ENCODE data around the gene AR. TPM values are rescaled to one million over a fixed set of nuclear protein-coding genes. Genes with fewer than 3 reads are reported as not detected.

The AR gene
- total and polyA plus RNA-seq, 2 donors (not counting 1 experiment from before 2014, with no cell fraction given) = not detected

DNA sequence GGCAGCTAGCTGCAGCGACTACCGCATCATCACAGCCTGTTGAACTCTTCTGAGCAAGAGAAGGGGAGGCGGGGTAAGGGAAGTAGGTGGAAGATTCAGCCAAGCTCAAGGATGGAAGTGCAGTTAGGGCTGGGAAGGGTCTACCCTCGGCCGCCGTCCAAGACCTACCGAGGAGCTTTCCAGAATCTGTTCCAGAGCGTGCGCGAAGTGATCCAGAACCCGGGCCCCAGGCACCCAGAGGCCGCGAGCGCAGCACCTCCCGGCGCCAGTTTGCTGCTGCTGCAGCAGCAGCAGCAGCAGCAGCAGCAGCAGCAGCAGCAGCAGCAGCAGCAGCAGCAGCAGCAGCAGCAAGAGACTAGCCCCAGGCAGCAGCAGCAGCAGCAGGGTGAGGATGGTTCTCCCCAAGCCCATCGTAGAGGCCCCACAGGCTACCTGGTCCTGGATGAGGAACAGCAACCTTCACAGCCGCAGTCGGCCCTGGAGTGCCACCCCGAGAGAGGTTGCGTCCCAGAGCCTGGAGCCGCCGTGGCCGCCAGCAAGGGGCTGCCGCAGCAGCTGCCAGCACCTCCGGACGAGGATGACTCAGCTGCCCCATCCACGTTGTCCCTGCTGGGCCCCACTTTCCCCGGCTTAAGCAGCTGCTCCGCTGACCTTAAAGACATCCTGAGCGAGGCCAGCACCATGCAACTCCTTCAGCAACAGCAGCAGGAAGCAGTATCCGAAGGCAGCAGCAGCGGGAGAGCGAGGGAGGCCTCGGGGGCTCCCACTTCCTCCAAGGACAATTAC, 1.4 kb downstream of the AR start:
- H3K79me2 ChIP-seq (ENCODE audit: control insufficient read depth, insufficient read depth, low read length) = no peaks in the 10 kb centered on the region
- H3K4me3 ChIP-seq (ENCODE audit: control extremely low read depth in 1 of 5, extremely low read depth in 1 of 5, insufficient read depth in 1 of 5, low read depth in 2 of 5, low read length in 4 of 5) = no peak overlapping the region
- no peaks in the 10 kb centered on the region for H3K4me1 ChIP-seq (ENCODE audit: control insufficient read depth in 2 of 2, insufficient read depth in 2 of 2, low read length in 2 of 2)
- no peak for ATAC-seq (ENCODE audit: low read depth)
- POLR2A ChIA-PET = no interaction called here
- H3K4me2 ChIP-seq (replicated peaks; ENCODE audit: low read depth, low read length, poor library complexity, severe bottlenecking) = no peak overlapping the region
- TF ChIP-seq, protein P1, sequence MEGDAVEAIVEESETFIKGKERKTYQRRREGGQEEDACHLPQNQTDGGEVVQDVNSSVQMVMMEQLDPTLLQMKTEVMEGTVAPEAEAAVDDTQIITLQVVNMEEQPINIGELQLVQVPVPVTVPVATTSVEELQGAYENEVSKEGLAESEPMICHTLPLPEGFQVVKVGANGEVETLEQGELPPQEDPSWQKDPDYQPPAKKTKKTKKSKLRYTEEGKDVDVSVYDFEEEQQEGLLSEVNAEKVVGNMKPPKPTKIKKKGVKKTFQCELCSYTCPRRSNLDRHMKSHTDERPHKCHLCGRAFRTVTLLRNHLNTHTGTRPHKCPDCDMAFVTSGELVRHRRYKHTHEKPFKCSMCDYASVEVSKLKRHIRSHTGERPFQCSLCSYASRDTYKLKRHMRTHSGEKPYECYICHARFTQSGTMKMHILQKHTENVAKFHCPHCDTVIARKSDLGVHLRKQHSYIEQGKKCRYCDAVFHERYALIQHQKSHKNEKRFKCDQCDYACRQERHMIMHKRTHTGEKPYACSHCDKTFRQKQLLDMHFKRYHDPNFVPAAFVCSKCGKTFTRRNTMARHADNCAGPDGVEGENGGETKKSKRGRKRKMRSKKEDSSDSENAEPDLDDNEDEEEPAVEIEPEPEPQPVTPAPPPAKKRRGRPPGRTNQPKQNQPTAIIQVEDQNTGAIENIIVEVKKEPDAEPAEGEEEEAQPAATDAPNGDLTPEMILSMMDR (IDR thresholded peaks at IDR 0.05) = no peak
- TF ChIP-seq EZH2 (IDR thresholded peaks at IDR 0.05; ENCODE audit: borderline replicate concordance, insufficient read depth, low read depth, low read length, poor library complexity, severe bottlenecking) = no peak
- intact Hi-C loops (cut with micrococcal nuclease) = no loop called here
- no peak for DNase-seq
- no peak overlapping the region for H3K9ac ChIP-seq (ENCODE audit: low read length)
- no peaks in the 10 kb centered on the region for H3K9me3 ChIP-seq (ENCODE audit: control extremely low read depth in 1 of 3, control insufficient read depth in 2 of 3, insufficient read depth in 1 of 3, low read length in 2 of 3)
- Mint-ChIP-seq H3K4me3 (no peak overlapping the region), H3K27ac (no peak overlapping the region), H3K9me3 (ENCODE audit: insufficient read depth) (no peaks in the 10 kb centered on the region), H3K4me1 (peaks cover 2% of the 10 kb centered on the region), H3K27me3 (peaks cover 17% of the 10 kb centered on the region)
- H4K20me1 ChIP-seq (ENCODE audit: control insufficient read depth, insufficient read depth, low read length, poor library complexity, severe bottlenecking) = no peaks in the 10 kb centered on the region
- no peaks in the 10 kb centered on the region for H3K36me3 ChIP-seq (replicated peaks in 1 of 2; ENCODE audit: control extremely low read depth in 1 of 2, control insufficient read depth in 1 of 2, extremely low read depth in 1 of 2, insufficient read depth in 2 of 2, low read length in 1 of 2)
- H2AFZ ChIP-seq (ENCODE audit: insufficient read depth, low read depth, low read length, poor library complexity, severe bottlenecking) = no peak overlapping the region
- H3K27ac ChIP-seq (ENCODE audit: low read length in 2 of 2) = no peak overlapping the region
- 2% methylated on average over 30 of the region's 35 CpGs for WGBS (ENCODE audit: insufficient coverage)
- CTCF ChIA-PET = no interaction called here
- peaks cover 0 to 10% (median 0%) of the 10 kb centered on the region in 4 experiments for H3K27me3 ChIP-seq (replicated peaks in 1 of 4; ENCODE audit: control extremely low read depth in 1 of 4, control insufficient read depth in 3 of 4, insufficient read depth in 4 of 4, low read length in 3 of 4)

DNA sequence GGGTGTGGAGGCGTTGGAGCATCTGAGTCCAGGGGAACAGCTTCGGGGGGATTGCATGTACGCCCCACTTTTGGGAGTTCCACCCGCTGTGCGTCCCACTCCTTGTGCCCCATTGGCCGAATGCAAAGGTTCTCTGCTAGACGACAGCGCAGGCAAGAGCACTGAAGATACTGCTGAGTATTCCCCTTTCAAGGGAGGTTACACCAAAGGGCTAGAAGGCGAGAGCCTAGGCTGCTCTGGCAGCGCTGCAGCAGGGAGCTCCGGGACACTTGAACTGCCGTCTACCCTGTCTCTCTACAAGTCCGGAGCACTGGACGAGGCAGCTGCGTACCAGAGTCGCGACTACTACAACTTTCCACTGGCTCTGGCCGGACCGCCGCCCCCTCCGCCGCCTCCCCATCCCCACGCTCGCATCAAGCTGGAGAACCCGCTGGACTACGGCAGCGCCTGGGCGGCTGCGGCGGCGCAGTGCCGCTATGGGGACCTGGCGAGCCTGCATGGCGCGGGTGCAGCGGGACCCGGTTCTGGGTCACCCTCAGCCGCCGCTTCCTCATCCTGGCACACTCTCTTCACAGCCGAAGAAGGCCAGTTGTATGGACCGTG, 2.2 kb downstream of the AR start:
- no peak overlapping the region for H2AFZ ChIP-seq (ENCODE audit: insufficient read depth, low read depth, low read length, poor library complexity, severe bottlenecking)

More for the DNA sequence above, 2.2 kb downstream of the AR start:
- H3K27ac ChIP-seq (ENCODE audit: low read length in 2 of 2) = no peak overlapping the region
- ChIA-PET CTCF (no interaction called here), POLR2A (no interaction called here)
- peaks cover 2% of the 10 kb centered on the region for H3K4me1 Mint-ChIP-seq
- peaks cover 0 to 10% (median 0%) of the 10 kb centered on the region in 4 experiments for H3K27me3 ChIP-seq (replicated peaks in 1 of 4; ENCODE audit: control extremely low read depth in 1 of 4, control insufficient read depth in 3 of 4, insufficient read depth in 4 of 4, low read length in 3 of 4)
- WGBS (ENCODE audit: insufficient coverage) = 4% methylated on average over 32 of the region's 41 CpGs
- TF ChIP-seq EZH2 (IDR thresholded peaks at IDR 0.05; ENCODE audit: borderline replicate concordance, insufficient read depth, low read depth, low read length, poor library complexity, severe bottlenecking) = no peak
- TF ChIP-seq, protein P1 (IDR thresholded peaks at IDR 0.05) = no peak
- H3K27me3 Mint-ChIP-seq = peaks cover 17% of the 10 kb centered on the region
- no peak overlapping the region for H3K4me3 Mint-ChIP-seq
- H3K4me1 ChIP-seq (ENCODE audit: control insufficient read depth in 2 of 2, insufficient read depth in 2 of 2, low read length in 2 of 2) = no peaks in the 10 kb centered on the region
- H3K79me2 ChIP-seq (ENCODE audit: control insufficient read depth, insufficient read depth, low read length) = no peaks in the 10 kb centered on the region
- no peaks in the 10 kb centered on the region for H3K9me3 ChIP-seq (ENCODE audit: control extremely low read depth in 1 of 3, control insufficient read depth in 2 of 3, insufficient read depth in 1 of 3, low read length in 2 of 3)
- H3K4me2 ChIP-seq (replicated peaks; ENCODE audit: low read depth, low read length, poor library complexity, severe bottlenecking) = no peak overlapping the region
- H3K27ac Mint-ChIP-seq = no peak overlapping the region
- DNase-seq (no peak), ATAC-seq (ENCODE audit: low read depth) (no peak)
- H3K9me3 Mint-ChIP-seq (ENCODE audit: insufficient read depth) = no peaks in the 10 kb centered on the region
- H3K4me3 ChIP-seq (ENCODE audit: control extremely low read depth in 1 of 5, extremely low read depth in 1 of 5, insufficient read depth in 1 of 5, low read depth in 2 of 5, low read length in 4 of 5) = no peak overlapping the region
- H4K20me1 ChIP-seq (ENCODE audit: control insufficient read depth, insufficient read depth, low read length, poor library complexity, severe bottlenecking) = no peaks in the 10 kb centered on the region
- intact Hi-C loops (cut with micrococcal nuclease) = no loop called here
- no peak overlapping the region for H3K9ac ChIP-seq (ENCODE audit: low read length)
- H3K36me3 ChIP-seq (replicated peaks in 1 of 2; ENCODE audit: control extremely low read depth in 1 of 2, control insufficient read depth in 1 of 2, extremely low read depth in 1 of 2, insufficient read depth in 2 of 2, low read length in 1 of 2) = no peaks in the 10 kb centered on the region

Data from B cell (primary cell).